K562 (cell line): ENCODE data around the gene SMAD1. TPM values are rescaled to one million over a fixed set of nuclear protein-coding genes. Genes with fewer than 3 reads are reported as not detected.

ENCODE experiments used
- ATAC-seq: fragments of 200-7000 bp; cut with Tn5 transposase; 3 replicates; pipeline ENCODE4 v1.9.1; 2020; ENCODE audit warnings: moderate library complexity
- BruUV-seq: library from RNA; stranded (reverse); fragments of 400-500 nt; replicated peaks from 2 replicates; lab custom pipeline; 2021; lab: Mats Ljungman, UMichigan
- CTCF ChIA-PET: fragments of 300-600 bp; formaldehyde crosslinking; extraction: SDS; loops from one replicate; lab custom pipeline; 2021; ENCODE audit warnings: low intra/inter-chr PET ratio; lab: Yijun Ruan, JAX
- POLR2A ChIA-PET: fragments of 300-600, 350-650 bp; sonication (Branson Sonifier 250); formaldehyde crosslinking; extraction: SDS; loops from one replicate; lab custom pipeline; 2021; ENCODE audit warnings: antibody characterized with exemption, inconsistent platforms; lab: Yijun Ruan, JAX
- DNase-seq, 4 experiments: peaks; one replicate each; pipeline versions ENCODE4 v3.0.0 to v3.0.0-alpha.2; 2011 to 2018; ENCODE audit warnings: low spot score in 3 of 4, mixed read lengths in 3 of 4; ENCODE audit errors: extremely low read depth in 1 of 4
- FAIRE-seq: peaks from 2 replicates; lab custom pipeline; 2011; peaks lifted over from hg19 to GRCh38; lab: Jason Lieb, UNC
- H2AFZ ChIP-seq: 2 replicates; pipeline ENCODE4 v1.6.0; 2011; ENCODE audit warnings: low read depth, low read length, control low read depth, inconsistent platforms
- H3K27ac ChIP-seq: fragments of 200-600 bp; 3 replicates; pipeline ENCODE4 v1.8.0; 2011; ENCODE audit warnings: low read depth, mild to moderate bottlenecking, control low read depth, inconsistent platforms, low read length, moderate library complexity, mixed read lengths; ENCODE audit errors: extremely low read depth
- H3K27me3 ChIP-seq, 2 experiments: fragments of 300-600 bp in 1 of 2; 2 replicates in 1 of 2; 3 replicates in 1 of 2; pipeline versions ENCODE4 v1.6.0 to v1.8.0; 2011; ENCODE audit warnings: inconsistent platforms in 2 of 2, low read length in 2 of 2, mild to moderate bottlenecking in 1 of 2, mixed read lengths in 1 of 2, moderate library complexity in 1 of 2; ENCODE audit not compliant: control insufficient read depth in 2 of 2, insufficient read depth in 2 of 2
- H3K36me3 ChIP-seq: fragments of 300-600 bp; 3 replicates; pipeline ENCODE4 v1.8.0; 2011; ENCODE audit warnings: mild to moderate bottlenecking, low read length, inconsistent platforms; ENCODE audit not compliant: control insufficient read depth, insufficient read depth
- H3K4me1 ChIP-seq, 2 experiments: fragments of 200-600 bp in 1 of 2; replicated peaks in 1 of 2; 2 replicates in 1 of 2; 3 replicates in 1 of 2; pipeline versions ENCODE4 v1.5.1 to v1.8.0; 2011; ENCODE audit warnings: inconsistent platforms in 2 of 2, low read length in 2 of 2, mild to moderate bottlenecking in 1 of 2, mixed read lengths in 1 of 2, moderate library complexity in 1 of 2; ENCODE audit not compliant: control insufficient read depth in 2 of 2, insufficient read depth in 2 of 2
- H3K4me2 ChIP-seq: 2 replicates; pipeline ENCODE4 v1.6.1; 2011; ENCODE audit warnings: low read length, control low read depth, inconsistent platforms, mixed read lengths; ENCODE audit not compliant: insufficient read depth
- H3K4me3 ChIP-seq: fragments of 200-600 bp; sonication (generic), shearing (Covaris generic); 2 replicates; pipeline ENCODE4 v1.5.1; 2016; ENCODE audit warnings: control low read depth, inconsistent platforms
- H3K79me2 ChIP-seq: fragments of 200-600 bp; 3 replicates; pipeline ENCODE4 v1.8.0; 2011; ENCODE audit warnings: low read length, inconsistent platforms; ENCODE audit not compliant: control insufficient read depth, insufficient read depth
- H3K9ac ChIP-seq, 2 experiments: 2 replicates each; pipeline versions ENCODE4 v1.6.0 to v1.6.1; 2011; ENCODE audit warnings: low read depth in 2 of 2, low read length in 2 of 2, control low read depth in 1 of 2, inconsistent platforms in 1 of 2, mild to moderate bottlenecking in 1 of 2, mixed read lengths in 1 of 2; ENCODE audit not compliant: insufficient read depth in 1 of 2
- H3K9me1 ChIP-seq: one replicate; pipeline ENCODE4 v1.6.0; 2011; ENCODE audit warnings: inconsistent platforms, mild to moderate bottlenecking, low read length, moderate library complexity; ENCODE audit not compliant: control insufficient read depth, insufficient read depth
- H3K9me3 ChIP-seq: replicated peaks from 2 replicates; pipeline ENCODE4 v1.5.1; 2011; ENCODE audit warnings: low read depth, low read length, inconsistent platforms; ENCODE audit not compliant: control insufficient read depth, insufficient read depth
- H4K20me1 ChIP-seq: replicated peaks from 2 replicates; pipeline ENCODE4 v1.6.1; 2011; ENCODE audit warnings: low read length, inconsistent platforms, mixed read lengths; ENCODE audit not compliant: control insufficient read depth, insufficient read depth
- BCL6 ChIP-seq: fragments of 250-450 bp; sonication (Bioruptor Pico); IDR thresholded peaks from 2 replicates; pipeline ENCODE4 v1.4.0; 2020
- BRD9 ChIP-seq: fragments of 450-650 bp; IDR thresholded peaks from 2 replicates; pipeline ENCODE4 v1.6.1; 2018; ENCODE audit warnings: low read depth; ENCODE audit not compliant: partially characterized antibody
- C11orf30 ChIP-seq: fragments of 450-650 bp; IDR thresholded peaks from 2 replicates; pipeline ENCODE4 v1.6.1; 2016; ENCODE audit warnings: low read depth, mild to moderate bottlenecking
- ETS1 ChIP-seq: conservative IDR thresholded peaks from 2 replicates; pipeline ENCODE4 v1.6.1; 2011; ENCODE audit warnings: low read depth, mild to moderate bottlenecking, low read length; ENCODE audit not compliant: control insufficient read depth
- NFRKB ChIP-seq: fragments of 450-650 bp; IDR thresholded peaks from 2 replicates; pipeline ENCODE4 v1.6.1; 2016; ENCODE audit warnings: low read depth
- SMARCE1 ChIP-seq: fragments of 450-650 bp; IDR thresholded peaks from 2 replicates; pipeline ENCODE4 v1.7.1; 2016; ENCODE audit warnings: mild to moderate bottlenecking
- SNRNP70 ChIP-seq: fragments of 200-400 bp; formaldehyde crosslinking; optimal IDR thresholded peaks from 2 replicates; pipeline ENCODE3; 2017; ENCODE audit warnings: low read depth, low read length
- TFAM ChIP-seq: fragments of 250-450 bp; sonication (Bioruptor Pico); conservative IDR thresholded peaks from 2 replicates; pipeline ENCODE4 v1.5.0; 2021; ENCODE audit warnings: mild to moderate bottlenecking, moderate library complexity
- ZSCAN32 ChIP-seq: fragments of 450-650 bp; formaldehyde crosslinking; IDR thresholded peaks from 2 replicates; pipeline ENCODE4 v1.4.0; 2020; ENCODE audit warnings: mild to moderate bottlenecking, moderate library complexity
- WGBS: fragments of 100-300 bp; shearing (Covaris generic); methylation state at CpG from one replicate; pipeline ENCODE4 v1.1.6; 2016; ENCODE audit warnings: low coverage, mixed read lengths; ENCODE audit not compliant: insufficient coverage; ENCODE audit errors: missing lambda C conversion rate; 5-methylcytosine and 5-hydroxymethylcytosine counted together
- in situ Hi-C: fragments of 300-500 bp; cut with MboI; formaldehyde crosslinking; loops from 4 replicates; pipeline ENCODE4 v1.15.0; 2018; ENCODE audit warnings: inconsistent platforms, mixed read lengths
- intact Hi-C: fragments of 100-400 bp; cut with micrococcal nuclease; formaldehyde crosslinking; loops from 2 replicates; pipeline ENCODE4 v1.14.2; 2022
- polyA plus RNA-seq, 8 experiments: library from polyadenylated mRNA; depleted of rRNA in 4 of 8; stranded (reverse) in 5 of 8; unstranded in 3 of 8; fragments of >200 nt; fragmentation: Nextera tagmentation in 2 of 8; fragmentation: Illumina TruSeq in 1 of 8; extraction: Ambion mirVana in 2 of 8; extraction: Trizol in 1 of 8; gene quantifications; 2 replicates each; pipeline versions ENCODE4 v1.2.1 to v1.2.3, GENCODE V29; 2011 to 2014; ENCODE audit warnings: inconsistent platforms in 1 of 8, missing spikeins in 1 of 8
- total RNA-seq, 7 experiments: library from RNA; depleted of rRNA in 6 of 7; stranded (reverse); fragments of >200 nt in 6 of 7; fragmentation: Illumina TruSeq in 2 of 7; extraction: Trizol in 2 of 7; gene quantifications; 2 replicates each; pipeline versions ENCODE4 v1.2.1 to v1.2.3, GENCODE V29; 2011 to 2021; ENCODE audit warnings: low replicate concordance in 1 of 7
- TF ChIP-seq, protein P1 (sequence below), 2 experiments: fragments of 450-650 bp in 1 of 2; sonication (generic) in 1 of 2; formaldehyde crosslinking; conservative IDR thresholded peaks; 2 replicates each; pipeline versions ENCODE4 v1.4.0 to v1.8.1; 2020 to 2022; ENCODE audit warnings: mild to moderate bottlenecking in 1 of 2, missing genetic modification reagents in 1 of 2
- TF ChIP-seq, protein P2 (sequence below): fragments of 250-450 bp; sonication (Bioruptor Pico); IDR thresholded peaks from 2 replicates; pipeline ENCODE4 v1.4.0; 2020; ENCODE audit warnings: mild to moderate bottlenecking, moderate library complexity

The SMAD1 gene
- total and polyA plus RNA-seq, 9 of the 15 experiments (the other 6 are each of a cell fraction or from before 2014, with no cell fraction given) = 0.05 to 0.54 (median 0.21) TPM; not detected in 3

- TF ChIP-seq SNRNP70 = no peak
Observed at GRCh38 chr4:145484225-145484846, 2.7 kb downstream of the SMAD1 start (continued).

DNA sequence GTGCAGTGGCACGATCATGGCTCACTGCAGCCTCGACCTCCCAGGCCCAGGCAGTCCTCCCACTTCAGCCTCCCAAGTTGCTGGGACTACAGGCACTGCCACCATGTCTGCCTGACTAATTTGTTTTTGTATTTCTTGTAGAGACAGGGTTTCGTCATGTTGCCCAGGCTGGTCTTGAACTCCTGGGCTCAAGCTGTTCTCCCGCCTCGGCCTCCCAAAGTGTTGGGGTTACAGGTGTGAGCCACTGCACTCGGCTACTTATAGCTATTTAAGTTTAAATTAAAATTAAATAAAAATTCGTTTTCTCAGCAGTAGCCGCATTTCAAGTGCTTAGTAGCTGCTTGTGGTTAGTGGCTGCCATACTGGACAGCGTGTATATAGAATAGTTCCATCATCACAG is 3.5 kb downstream of the SMAD1 start:
- ATAC-seq = no peak
- no peak overlapping the region for H3K9ac ChIP-seq
- 2% methylated on average over 9 of the region's 9 CpGs for WGBS
- peaks cover 17 to 28% of the 10 kb centered on the region in 2 experiments for H3K27me3 ChIP-seq
- no peaks in the 10 kb centered on the region for H3K79me2 ChIP-seq
- no TSS peak for BruUV-seq
- no peak for TF ChIP-seq BCL6 (CRISPR knock-in tag)
- TF ChIP-seq, all 486 proteins: peak for 0
- peaks cover 0 to 13% of the 10 kb centered on the region in 2 experiments; a peak in 2 of 5 replicates for H3K4me1 ChIP-seq
- H3K4me3 ChIP-seq = no peak overlapping the region
- DNase-seq = no peak
- FAIRE-seq = no peak
- H3K9me3 ChIP-seq = no peaks in the 10 kb centered on the region
- no peak overlapping the region for H3K27ac ChIP-seq
- ChIA-PET POLR2A (interaction anchor here (0.6 kb wide), 1 partner anchor 323 kb away, joined by 3 read pairs; no protein-coding TSS in a partner anchor), CTCF (no interaction called here)
- H3K36me3 ChIP-seq = no peaks in the 10 kb centered on the region
- H4K20me1 ChIP-seq = no peaks in the 10 kb centered on the region
- H2AFZ ChIP-seq = no peak overlapping the region
- H3K9me1 ChIP-seq = no peaks in the 10 kb centered on the region
- no peak overlapping the region for H3K4me2 ChIP-seq
- in situ Hi-C loops (no loop called here), intact Hi-C loops (no loop called here)

DNA sequence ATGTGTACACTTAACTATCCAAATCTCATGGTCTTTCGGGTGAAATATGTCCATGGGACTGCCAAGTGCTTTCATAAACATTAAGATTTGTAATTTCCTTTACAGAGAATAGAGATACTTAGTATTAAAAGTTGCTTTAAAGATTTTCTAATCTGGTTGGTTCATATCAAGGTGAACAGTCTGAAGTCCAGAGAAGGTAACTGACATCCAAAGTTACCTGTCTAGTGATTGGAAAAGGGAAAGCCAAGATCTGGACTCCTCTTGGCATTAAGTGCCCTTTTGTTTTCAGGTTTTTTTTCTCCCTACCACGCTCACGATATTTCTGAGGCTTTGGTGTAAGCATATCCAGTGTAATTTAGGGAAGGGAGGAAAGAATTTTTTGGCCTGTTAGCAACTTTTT is 5.0 kb downstream of the SMAD1 start:
- Histone ChIP-seq H3K79me2 (no peaks in the 10 kb centered on the region), H3K27ac (no peak overlapping the region), H2AFZ (no peak overlapping the region), H4K20me1 (no peaks in the 10 kb centered on the region), H3K27me3 (peaks cover 11 to 20% of the 10 kb centered on the region in 2 experiments; a peak in 3 of 5 replicates), H3K36me3 (no peaks in the 10 kb centered on the region), H3K9me1 (no peaks in the 10 kb centered on the region), H3K9ac (no peak overlapping the region), H3K4me1 (peaks cover 0 to 10% of the 10 kb centered on the region in 2 experiments; a peak in 2 of 5 replicates), H3K4me3 (no peak overlapping the region), H3K9me3 (no peaks in the 10 kb centered on the region), H3K4me2 (no peak overlapping the region)
- in situ Hi-C loops (no loop called here), intact Hi-C loops (no loop called here)
- CTCF ChIA-PET = no interaction called here
- DNase-seq (no peak), FAIRE-seq (no peak), ATAC-seq (no peak)
- POLR2A ChIA-PET = no interaction called here
- BruUV-seq = no TSS peak
- 3% methylated on average over 3 of the region's 3 CpGs for WGBS
- TF ChIP-seq, protein P1, sequence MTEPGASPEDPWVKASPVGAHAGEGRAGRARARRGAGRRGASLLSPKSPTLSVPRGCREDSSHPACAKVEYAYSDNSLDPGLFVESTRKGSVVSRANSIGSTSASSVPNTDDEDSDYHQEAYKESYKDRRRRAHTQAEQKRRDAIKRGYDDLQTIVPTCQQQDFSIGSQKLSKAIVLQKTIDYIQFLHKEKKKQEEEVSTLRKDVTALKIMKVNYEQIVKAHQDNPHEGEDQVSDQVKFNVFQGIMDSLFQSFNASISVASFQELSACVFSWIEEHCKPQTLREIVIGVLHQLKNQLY (CRISPR knock-in tag; conservative IDR thresholded peaks at IDR 0.05) = no peak
- TF ChIP-seq, protein P2, sequence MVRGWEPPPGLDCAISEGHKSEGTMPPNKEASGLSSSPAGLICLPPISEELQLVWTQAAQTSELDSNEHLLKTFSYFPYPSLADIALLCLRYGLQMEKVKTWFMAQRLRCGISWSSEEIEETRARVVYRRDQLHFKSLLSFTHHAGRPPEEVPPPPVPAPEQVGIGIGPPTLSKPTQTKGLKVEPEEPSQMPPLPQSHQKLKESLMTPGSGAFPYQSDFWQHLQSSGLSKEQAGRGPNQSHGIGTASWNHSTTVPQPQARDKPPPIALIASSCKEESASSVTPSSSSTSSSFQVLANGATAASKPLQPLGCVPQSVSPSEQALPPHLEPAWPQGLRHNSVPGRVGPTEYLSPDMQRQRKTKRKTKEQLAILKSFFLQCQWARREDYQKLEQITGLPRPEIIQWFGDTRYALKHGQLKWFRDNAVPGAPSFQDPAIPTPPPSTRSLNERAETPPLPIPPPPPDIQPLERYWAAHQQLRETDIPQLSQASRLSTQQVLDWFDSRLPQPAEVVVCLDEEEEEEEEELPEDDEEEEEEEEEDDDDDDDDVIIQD = no peak
- TF ChIP-seq NFRKB (no peak), ZSCAN32 (CRISPR knock-in tag) (no peak), BRD9 (no peak), SMARCE1 (no peak), ETS1 (no peak), C11orf30 (no peak), TFAM (no peak)
